Kidney (tissue), 14 donors: ENCODE data around the gene RALBP1. TPM values are rescaled to one million over a fixed set of nuclear protein-coding genes. Genes with fewer than 3 reads are reported as not detected.

Experiments
- DNase-seq, 5 donors: peaks; one replicate each; pipeline ENCODE4 v3.0.0-alpha.2; 2013 to 2020
- FAIRE-seq: peaks from 2 replicates; lab custom pipeline; 2012; peaks lifted over from hg19 to GRCh38; lab: Jason Lieb, UNC
- H3K27ac ChIP-seq, 2 donors: one replicate each; pipeline ENCODE4 v1.7.0; 2013; ENCODE audit warnings: low read depth in 2 of 2, low read length in 2 of 2, inconsistent platforms in 1 of 2
- H3K27me3 ChIP-seq: one replicate; pipeline ENCODE4 v1.7.1; 2013; ENCODE audit warnings: low read length, inconsistent platforms; ENCODE audit not compliant: control insufficient read depth, insufficient read depth
- H3K36me3 ChIP-seq, 3 donors: one replicate each; pipeline versions ENCODE4 v1.7.0 to v1.7.1; 2013; ENCODE audit warnings: low read length in 3 of 3, control low read depth in 1 of 3, inconsistent platforms in 1 of 3; ENCODE audit not compliant: insufficient read depth in 3 of 3, control insufficient read depth in 2 of 3
- H3K4me1 ChIP-seq, 3 donors: one replicate each; pipeline versions ENCODE4 v1.7.0 to v1.7.1; 2013; ENCODE audit warnings: low read length in 3 of 3, inconsistent platforms in 1 of 3, low read depth in 1 of 3; ENCODE audit not compliant: control insufficient read depth in 2 of 3, insufficient read depth in 2 of 3
- H3K4me3 ChIP-seq, 3 donors: one replicate each; pipeline versions ENCODE4 v1.7.0 to v1.8.1; 2013; ENCODE audit warnings: low read length in 3 of 3, control low read depth in 1 of 3, inconsistent platforms in 1 of 3
- H3K9ac ChIP-seq, 3 donors: one replicate each; pipeline versions ENCODE4 v1.7.0 to v1.7.1; 2013; ENCODE audit warnings: low read length in 3 of 3, control low read depth in 1 of 3, inconsistent platforms in 1 of 3
- H3K9me3 ChIP-seq, 3 donors: one replicate each; pipeline versions ENCODE4 v1.7.0 to v1.7.1; 2013; ENCODE audit warnings: low read length in 3 of 3, control low read depth in 1 of 3, inconsistent platforms in 1 of 3; ENCODE audit not compliant: control insufficient read depth in 2 of 3, insufficient read depth in 1 of 3
- CTCF ChIP-seq: IDR thresholded peaks from 3 replicates; pipeline ENCODE4 v1.5.1; 2012; ENCODE audit warnings: mild to moderate bottlenecking, moderate library complexity, borderline replicate concordance; ENCODE audit not compliant: insufficient read depth; ENCODE audit errors: extremely low read depth
- intact Hi-C: fragments of 100-400 bp; cut with DNase I; formaldehyde crosslinking; loops from one replicate; pipeline ENCODE4 v1.11.1; 2022
- polyA plus RNA-seq: library from polyadenylated mRNA; stranded (reverse); fragments of 350-450 nt; fragmentation: Illumina TruSeq; extraction: RNeasy Lipid Tissue Mini Kit (QIAGEN cat#74804); gene quantifications from one replicate; pipeline ENCODE4 v1.2.3, GENCODE V29; 2014; ENCODE audit warnings: low read depth, low replicate concordance; ENCODE audit not compliant: insufficient read depth
- total RNA-seq: library from RNA; stranded (reverse); fragmentation: NEBNext Ultra II Directional; extraction: Animal tissue kit (Norgen Biotek cat#: 25700); gene quantifications from one replicate; pipeline ENCODE4 v1.2.1, GENCODE V29; 2021
- donor health status: control.
- donor health status: control.
- donor health status: control.
- donor health status: control.
- donor health status: control.
- donor health status: DM: yes; HTN: yes; CAD: no.
- donor health status: Normal renal cell carcinoma (clear cell type).

RALBP1 gene
- total and polyA plus RNA-seq, 2 donors from 2014 or later = 59.5 to 64.3 TPM

- no peak for TF ChIP-seq CTCF
- Histone ChIP-seq H3K4me3 (no peak overlapping the region), H3K9ac (no peak overlapping the region), H3K9me3 (no peaks in the 10 kb centered on the region), H3K27ac (no peak overlapping the region), H3K27me3 (no peaks in the 10 kb centered on the region), H3K36me3 (peaks cover 2 to 12% (median 11%) of the 10 kb centered on the region in 3 donors), H3K4me1 (no peaks in the 10 kb centered on the region)
- FAIRE-seq = no peak
- no peak for DNase-seq
- intact Hi-C loops = no loop called here
These were observed 46.5 kb downstream of the RALBP1 start for GRCh38 chr18:9521770-9522169.

GRCh38 chr18:9522952-9523351, 47.6 kb downstream of the RALBP1 start:
- Histone ChIP-seq H3K4me1 (no peaks in the 10 kb centered on the region), H3K36me3 (peaks cover 2 to 12% (median 5%) of the 10 kb centered on the region in 3 donors), H3K9ac (no peak overlapping the region), H3K27ac (no peak overlapping the region), H3K27me3 (no peaks in the 10 kb centered on the region), H3K9me3 (no peaks in the 10 kb centered on the region), H3K4me3 (no peak overlapping the region)
- FAIRE-seq (no peak), DNase-seq (no peak)
- TF ChIP-seq CTCF = no peak
- intact Hi-C loops = no loop called here

GRCh38 chr18:9526458-9526857, 51.1 kb downstream of the RALBP1 start:
- Histone ChIP-seq H3K4me1 (no peaks in the 10 kb centered on the region), H3K4me3 (no peak overlapping the region), H3K9me3 (no peaks in the 10 kb centered on the region), H3K27ac (no peak overlapping the region), H3K36me3 (peaks cover 2 to 18% (median 12%) of the 10 kb centered on the region in 3 donors), H3K9ac (no peak overlapping the region), H3K27me3 (no peaks in the 10 kb centered on the region)
- no peak for TF ChIP-seq CTCF
- DNase-seq = no peak
- no peak for FAIRE-seq
- intact Hi-C loops = no loop called here

- TF ChIP-seq CTCF = no peak
- intact Hi-C loops = no loop called here
- Histone ChIP-seq H3K9ac (no peak overlapping the region), H3K4me3 (no peak overlapping the region), H3K36me3 (peaks cover 2 to 25% (median 25%) of the 10 kb centered on the region in 3 donors), H3K9me3 (no peaks in the 10 kb centered on the region), H3K27me3 (no peaks in the 10 kb centered on the region), H3K4me1 (no peaks in the 10 kb centered on the region), H3K27ac (no peak overlapping the region)
- no peak for DNase-seq
- FAIRE-seq = no peak
These were observed 55.1 kb downstream of the RALBP1 start for GRCh38 chr18:9530226-9531009.
